Mesodermal cell (in vitro differentiated cells): ENCODE data around the gene BFSP1. TPM values are rescaled to one million over a fixed set of nuclear protein-coding genes. Genes with fewer than 3 reads are reported as not detected.

ENCODE experiments used
- H3K27ac ChIP-seq: 2 replicates; pipeline ENCODE4 v1.7.0; 2013; ENCODE audit warnings: mild to moderate bottlenecking, low read depth, low read length, moderate library complexity; ENCODE audit not compliant: severe bottlenecking
- H3K36me3 ChIP-seq: 2 replicates; pipeline ENCODE4 v1.7.1; 2013; ENCODE audit warnings: mild to moderate bottlenecking, low read length, moderate library complexity; ENCODE audit not compliant: control insufficient read depth, insufficient read depth
- H3K4me1 ChIP-seq: one replicate; pipeline ENCODE4 v1.7.1; 2013; ENCODE audit warnings: mild to moderate bottlenecking, low read length; ENCODE audit not compliant: insufficient read depth, control insufficient read depth, poor library complexity, severe bottlenecking
- H3K4me3 ChIP-seq: 2 replicates; pipeline ENCODE4 v1.7.0; 2013; ENCODE audit warnings: low read length, control low read depth, mild to moderate bottlenecking; ENCODE audit not compliant: insufficient read depth, poor library complexity, severe bottlenecking; ENCODE audit errors: extremely low read depth
- H3K9me3 ChIP-seq: 2 replicates; pipeline ENCODE4 v1.7.1; 2013; ENCODE audit warnings: mild to moderate bottlenecking, low read length, moderate library complexity; ENCODE audit not compliant: control insufficient read depth
- WGBS, 2 experiments: methylation state at CpG; one replicate each; pipeline ENCODE4 v1.1.5; 2013; ENCODE audit warnings: missing lambda C conversion rate in 2 of 2; ENCODE audit not compliant: insufficient coverage in 2 of 2; 5-methylcytosine and 5-hydroxymethylcytosine counted together
- polyA plus RNA-seq, 2 experiments: library from polyadenylated mRNA; stranded (reverse); fragments of 50-300 nt; gene quantifications; one replicate each; pipeline ENCODE4 v1.2.3, GENCODE V29; 2013

The BFSP1 gene
- 5.2 TPM for polyA plus RNA-seq (2013, experiment 1 of 2)
- 5.0 TPM for polyA plus RNA-seq (2013, experiment 2 of 2)

GRCh38 chr20:17530716-17531664 is at the start of gene BFSP1:
TSS of gene BFSP1 (minus strand) at chr20:17531379. CDS start at chr20:17531329, 50 bp downstream.
- Histone ChIP-seq H3K9me3 (no peaks in the 10 kb centered on the region), H3K27ac (peak within 1 kb of the TSS; percentile 59), H3K4me1 (peaks cover 5% of the 10 kb centered on the region), H3K36me3 (no peaks in the 10 kb centered on the region), H3K4me3 (peak within 1 kb of the TSS; percentile 52)
- 1% methylated on average over 99 to 110 of the region's 111 CpGs for whole genome bisulfite sequencing, 2 experiments

- Histone ChIP-seq H3K4me3 (no peak overlapping the region), H3K4me1 (no peaks in the 10 kb centered on the region), H3K36me3 (peaks cover 64% of the 10 kb centered on the region), H3K27ac (no peak overlapping the region), H3K9me3 (no peaks in the 10 kb centered on the region)
- WGBS, 2 experiments = 100% methylated on average over 1 of the region's 2 CpGs
These were observed 49.7 kb upstream of the BFSP1 start for GRCh38 chr20:17580895-17581294.

GRCh38 chr20:17579369-17580039 is 48.3 kb upstream of the BFSP1 start:
- WGBS, 2 experiments = 94 to 100% methylated on average over 1 to 2 of the region's 4 CpGs
- H3K27ac ChIP-seq = no peak overlapping the region

DNA sequence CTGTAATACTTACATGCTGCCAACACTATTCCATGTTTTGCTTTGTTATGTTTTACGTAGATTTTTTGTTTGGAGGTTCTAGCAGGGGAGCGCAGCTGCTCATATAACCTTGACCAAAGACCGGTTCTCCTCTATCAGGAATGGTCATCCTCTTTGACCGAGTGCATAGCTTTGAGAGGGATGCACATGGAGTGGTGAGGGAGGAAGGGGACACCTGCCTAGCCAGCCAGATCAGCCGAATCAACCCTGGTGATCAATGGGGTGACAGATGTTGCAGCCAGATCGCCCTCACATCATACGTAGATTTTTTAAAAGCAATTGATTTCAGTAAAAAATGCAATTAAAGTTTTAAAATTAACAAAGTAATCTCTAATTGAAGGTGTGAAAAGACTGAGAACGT is 45.0 kb upstream of the BFSP1 start:
- Histone ChIP-seq H3K4me1 (peaks cover 13% of the 10 kb centered on the region), H3K36me3 (peaks cover 78% of the 10 kb centered on the region), H3K4me3 (no peak overlapping the region), H3K27ac (no peak overlapping the region), H3K9me3 (no peaks in the 10 kb centered on the region)
- WGBS, 2 experiments = 68 to 100% methylated on average over 3 of the region's 8 CpGs

More at GRCh38 chr20:17579369-17580039, 48.3 kb upstream of the BFSP1 start:
- peaks cover 67% of the 10 kb centered on the region for H3K36me3 ChIP-seq
- H3K9me3 ChIP-seq = no peaks in the 10 kb centered on the region
- no peak overlapping the region for H3K4me3 ChIP-seq
- no peaks in the 10 kb centered on the region for H3K4me1 ChIP-seq

DNA sequence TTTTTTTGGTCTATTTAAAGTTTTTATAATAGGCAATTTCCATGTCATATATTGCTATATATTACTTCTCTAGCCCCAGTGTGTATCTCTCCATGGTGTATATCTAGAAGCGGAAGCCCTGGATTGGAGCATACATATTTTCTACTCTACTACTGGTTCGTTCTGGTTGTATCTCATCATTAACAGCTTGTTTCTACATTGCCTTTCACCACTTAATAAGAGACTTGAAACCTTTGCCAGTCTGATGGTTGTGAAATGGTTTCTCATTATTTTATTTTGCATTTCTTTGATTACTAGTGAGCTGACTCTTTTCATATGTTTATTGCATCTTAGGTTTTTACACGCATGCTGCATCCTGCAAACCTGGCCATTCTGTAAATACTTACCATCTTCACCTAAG is 42.3 kb upstream of the BFSP1 start:
- Histone ChIP-seq H3K4me1 (peaks cover 16% of the 10 kb centered on the region), H3K9me3 (no peaks in the 10 kb centered on the region), H3K4me3 (peak overlapping the region; percentile 97), H3K36me3 (peaks cover 59% of the 10 kb centered on the region), H3K27ac (no peak overlapping the region)
- 90% methylated on average over 2 of the region's 3 CpGs; no CpG with 5 or more reads in 1 of the 2 experiments for WGBS, 2 experiments

DNA sequence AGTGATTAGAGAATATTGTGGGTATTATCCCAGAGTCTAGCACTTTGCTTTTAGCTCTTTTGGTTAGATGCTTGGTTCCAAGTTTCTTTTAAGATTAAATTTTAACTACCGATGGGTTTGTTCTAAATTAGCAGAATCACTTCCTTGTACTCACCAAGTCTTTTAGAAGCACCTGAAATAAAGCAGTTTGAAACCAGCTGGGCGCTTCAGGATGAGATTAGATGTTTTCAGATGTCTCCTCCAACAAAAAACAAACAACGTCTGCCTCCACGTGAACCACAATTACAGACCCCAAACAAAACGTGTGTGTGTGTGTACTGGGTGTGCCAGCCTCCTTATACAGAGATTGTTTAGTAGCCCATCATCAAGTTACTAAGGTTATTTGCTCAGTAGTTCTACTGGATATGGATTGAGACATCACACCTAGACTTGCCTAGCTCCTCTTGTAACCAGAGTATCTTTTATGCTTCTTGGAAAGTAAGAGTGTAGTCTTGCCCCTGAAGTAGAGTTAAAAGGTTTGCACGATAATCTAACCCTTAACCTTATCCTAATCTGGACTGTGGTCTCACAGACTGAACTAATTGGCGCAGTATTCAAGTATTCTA is 41.0 kb upstream of the BFSP1 start:
- Histone ChIP-seq H3K9me3 (no peaks in the 10 kb centered on the region), H3K27ac (no peak overlapping the region), H3K36me3 (peaks cover 50% of the 10 kb centered on the region), H3K4me3 (peak overlapping the region; percentile 97), H3K4me1 (peaks cover 18% of the 10 kb centered on the region)
- 73% methylated on average over 2 of the region's 7 CpGs; no CpG with 5 or more reads in 1 of the 2 experiments for WGBS, 2 experiments

- Histone ChIP-seq H3K27ac (peak overlapping the region; percentile 100), H3K9me3 (peaks cover 3% of the 10 kb centered on the region)
- 21 to 24% methylated on average over 3 to 6 of the region's 6 CpGs for WGBS, 2 experiments
These were observed 40.0 kb upstream of the BFSP1 start for GRCh38 chr20:17571153-17571527.

GRCh38 chr20:17570347-17571152 is 39.4 kb upstream of the BFSP1 start:
- H3K27ac ChIP-seq = peak overlapping the region; percentile 100
- 0 to 1% methylated on average over 15 to 25 of the region's 43 CpGs for WGBS, 2 experiments

More at GRCh38 chr20:17571153-17571527, 40.0 kb upstream of the BFSP1 start:
- H3K36me3 ChIP-seq = peaks cover 42% of the 10 kb centered on the region
- peaks cover 18% of the 10 kb centered on the region for H3K4me1 ChIP-seq
- H3K4me3 ChIP-seq = peak overlapping the region; percentile 97

DNA sequence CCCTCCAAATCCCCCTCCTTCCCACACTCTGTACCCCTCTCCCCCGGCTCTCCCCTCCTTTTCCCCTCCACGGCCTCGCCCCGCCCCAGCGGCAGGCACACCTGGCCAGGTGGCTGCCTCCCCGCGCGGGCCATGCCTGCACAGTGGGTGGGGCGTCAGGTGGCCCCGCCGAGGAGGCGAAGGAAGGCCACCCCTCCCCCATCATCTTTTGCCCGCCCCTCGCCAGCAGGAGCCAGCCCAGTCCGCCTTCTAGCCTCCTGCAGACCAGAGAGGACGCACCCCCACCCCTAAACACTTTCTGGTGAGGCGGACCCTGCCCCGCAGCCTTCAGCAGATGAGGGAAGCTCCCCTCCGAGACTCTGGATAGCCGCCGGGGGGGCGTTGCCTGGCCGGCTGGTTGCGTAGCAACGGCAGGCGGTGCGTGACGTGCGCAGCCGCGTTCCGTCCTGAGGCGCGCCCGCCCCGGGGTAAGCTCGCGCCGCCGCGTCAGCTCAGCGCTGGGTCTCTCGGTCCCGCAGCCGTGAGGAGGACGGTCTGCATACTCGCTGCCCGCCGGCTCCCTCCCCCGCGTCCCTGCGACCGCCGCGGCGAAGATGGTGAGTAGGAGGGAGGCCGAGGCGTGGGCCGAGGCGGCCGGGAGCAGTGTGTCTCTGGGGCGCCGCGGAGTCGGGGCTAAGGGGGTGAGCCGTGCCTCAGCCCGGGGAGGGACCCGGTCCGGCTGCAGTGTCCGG is 38.6 kb upstream of the BFSP1 start, which contains the start of gene DSTN:
Gene DSTN, plus strand, starts transcription at position 460 of the 731 bp plus-strand sequence. Its CDS starts 134 bp downstream, at position 594.
- peaks cover 29% of the 10 kb centered on the region for H3K36me3 ChIP-seq
- peaks cover 24% of the 10 kb centered on the region for H3K4me1 ChIP-seq
- 0% methylated on average over 37 to 59 of the region's 70 CpGs for WGBS, 2 experiments
- peak within 1 kb of the TSS; percentile 100 for H3K27ac ChIP-seq
- peak within 1 kb of the TSS; percentile 97 for H3K4me3 ChIP-seq
- H3K9me3 ChIP-seq = peaks cover 6% of the 10 kb centered on the region

More at GRCh38 chr20:17570347-17571152, 39.4 kb upstream of the BFSP1 start:
- H3K36me3 ChIP-seq = peaks cover 36% of the 10 kb centered on the region
- H3K4me3 ChIP-seq = peak overlapping the region; percentile 97
- H3K4me1 ChIP-seq = peaks cover 20% of the 10 kb centered on the region
- H3K9me3 ChIP-seq = peaks cover 6% of the 10 kb centered on the region
